A549 (cell line): Measurements from ENCODE around the gene GBA2. TPM values are rescaled to one million over a fixed set of nuclear protein-coding genes. Genes with fewer than 3 reads are reported as not detected.

Experiments
- ATAC-seq, 2 experiments: fragments of 200-7000 bp in 1 of 2; fragments of >200 bp in 1 of 2; cut with Nextera tagmentation in 1 of 2; cut with Tn5 transposase in 1 of 2; 3 replicates each; pipeline versions ENCODE4 v1.8.0 to v1.9.1; 2018 to 2020; ENCODE audit warnings: mild to moderate bottlenecking in 1 of 2, moderate library complexity in 1 of 2
- CTCF ChIA-PET: fragments of 300-600 bp; sonication (Branson Sonifier 250); formaldehyde crosslinking; extraction: SDS; loops from one replicate; lab custom pipeline; 2021; ENCODE audit warnings: antibody characterized with exemption, inconsistent platforms; lab: Yijun Ruan, JAX
- POLR2A ChIA-PET: fragments of 350-600 bp; formaldehyde crosslinking; extraction: SDS; loops from one replicate; lab custom pipeline; 2021; ENCODE audit warnings: antibody characterized with exemption, inconsistent platforms; lab: Yijun Ruan, JAX
- DNase-seq, 2 experiments: peaks; one replicate each; pipeline versions ENCODE4 v3.0.0 to v3.0.0-alpha.2; 2011 to 2016; ENCODE audit warnings: low read depth in 1 of 2, low spot score in 1 of 2
- FAIRE-seq: peaks from 2 replicates; lab custom pipeline; 2011; peaks lifted over from hg19 to GRCh38; lab: Jason Lieb, UNC
- H3K27ac ChIP-seq, 2 experiments: fragments of >200 bp; sonication (Bioruptor Twin); formaldehyde crosslinking; 3 replicates each; pipeline ENCODE4 v1.5.1; 2016 to 2017
- H3K4me1 ChIP-seq: fragments of >200 bp; sonication (Bioruptor Twin); formaldehyde crosslinking; 3 replicates; pipeline ENCODE4 v1.6.1; 2016
- H3K4me2 ChIP-seq: fragments of >200 bp; sonication (Bioruptor Twin); formaldehyde crosslinking; 3 replicates; pipeline ENCODE4 v1.6.1; 2016
- H3K4me3 ChIP-seq: fragments of >200 bp; sonication (Bioruptor Twin); formaldehyde crosslinking; 3 replicates; pipeline ENCODE4 v1.5.1; 2016
- H3K9me3 ChIP-seq: fragments of >200 bp; sonication (Bioruptor Twin); formaldehyde crosslinking; 3 replicates; pipeline ENCODE4 v1.6.1; 2016
- CBX8 ChIP-seq: fragments of 200-600 bp; sonication (generic); IDR thresholded peaks from 2 replicates; pipeline ENCODE4 v1.6.1; 2016
- CHD2 ChIP-seq: fragments of 150-350 bp; IDR thresholded peaks from 2 replicates; pipeline ENCODE4 v1.6.1; 2014; ENCODE audit warnings: low read length; ENCODE audit not compliant: partially characterized antibody
- FOSL2 ChIP-seq, 2 experiments: fragments of 450-650 bp in 1 of 2; fragments of >200 bp in 1 of 2; sonication (Bioruptor Twin) in 1 of 2; formaldehyde crosslinking; IDR thresholded peaks; 2 replicates each; pipeline versions ENCODE4 v1.5.0 to v1.6.1; 2016 to 2020; ENCODE audit warnings: mild to moderate bottlenecking in 1 of 2, moderate library complexity in 1 of 2
- GATA3 ChIP-seq: IDR thresholded peaks from 2 replicates; pipeline ENCODE4 v1.6.1; 2012; ENCODE audit warnings: borderline replicate concordance
- HMGXB4 ChIP-seq: fragments of 250-450 bp; sonication (Bioruptor Pico); IDR thresholded peaks from 2 replicates; pipeline ENCODE4 v1.5.0; 2021; ENCODE audit warnings: mild to moderate bottlenecking, moderate library complexity, borderline replicate concordance
- HOXB5 ChIP-seq: fragments of 250-450 bp; sonication (Bioruptor Pico); IDR thresholded peaks from 2 replicates; pipeline ENCODE4 v1.5.0; 2020; ENCODE audit warnings: mild to moderate bottlenecking, moderate library complexity
- JUN ChIP-seq, 2 experiments: fragments of >200 bp; sonication (Bioruptor Twin); formaldehyde crosslinking; IDR thresholded peaks; 2 replicates in 1 of 2; 3 replicates in 1 of 2; pipeline ENCODE4 v1.6.1; 2016 to 2017
- KDM1A ChIP-seq: fragments of 200-600 bp; sonication (generic); IDR thresholded peaks from 2 replicates; pipeline ENCODE4 v1.6.1; 2016; ENCODE audit warnings: low read depth, mild to moderate bottlenecking
- MAX ChIP-seq: IDR thresholded peaks from 2 replicates; pipeline ENCODE4 v1.6.1; 2012
- NFE2L2 ChIP-seq: fragments of 150-350 bp; conservative IDR thresholded peaks from 2 replicates; pipeline ENCODE4 v1.6.1; 2014; ENCODE audit warnings: low read length
- RAD21 ChIP-seq, 2 experiments: fragments of >200 bp in 1 of 2; sonication (Bioruptor Twin) in 1 of 2; formaldehyde crosslinking in 1 of 2; IDR thresholded peaks in 1 of 2; conservative IDR thresholded peaks in 1 of 2; 2 replicates in 1 of 2; 3 replicates in 1 of 2; pipeline ENCODE4 v1.6.1; 2012 to 2018; ENCODE audit warnings: inconsistent platforms in 1 of 2
- RARB ChIP-seq: fragments of 250-450 bp; sonication (Bioruptor Pico); IDR thresholded peaks from 2 replicates; pipeline ENCODE4 v1.8.0; 2021; ENCODE audit warnings: mild to moderate bottlenecking, moderate library complexity
- RCOR1 ChIP-seq: fragments of 150-350 bp; IDR thresholded peaks from 2 replicates; pipeline ENCODE4 v1.6.1; 2014; ENCODE audit warnings: antibody characterized with exemption, low read length, low read depth
- RNF2 ChIP-seq: fragments of 200-600 bp; sonication (generic); IDR thresholded peaks from 2 replicates; pipeline ENCODE4 v1.6.1; 2016; ENCODE audit warnings: low read depth, mild to moderate bottlenecking, antibody characterized with exemption, moderate library complexity, borderline replicate concordance
- TP53 ChIP-seq: fragments of 250-450 bp; sonication (Bioruptor Pico); IDR thresholded peaks from 2 replicates; pipeline ENCODE4 v1.5.0; 2021; ENCODE audit warnings: mild to moderate bottlenecking, moderate library complexity
- USF2 ChIP-seq: fragments of 450-650 bp; IDR thresholded peaks from 2 replicates; pipeline ENCODE4 v1.6.1; 2014; ENCODE audit warnings: antibody characterized with exemption
- ZC3H11A ChIP-seq: fragments of 450-650 bp; IDR thresholded peaks from 2 replicates; pipeline ENCODE4 v1.6.1; 2014; ENCODE audit warnings: antibody characterized with exemption, mild to moderate bottlenecking
- ZFP36 ChIP-seq: fragments of 450-650 bp; IDR thresholded peaks from 2 replicates; pipeline ENCODE4 v1.6.1; 2014; ENCODE audit warnings: borderline replicate concordance; ENCODE audit not compliant: partially characterized antibody
- ZSCAN20 ChIP-seq: fragments of 250-450 bp; sonication (Bioruptor Pico); IDR thresholded peaks from 2 replicates; pipeline ENCODE4 v1.8.0; 2022; ENCODE audit warnings: mild to moderate bottlenecking, moderate library complexity
- WGBS: methylation state at CpG from one replicate; pipeline ENCODE4 v1.1.6; 2017; ENCODE audit errors: missing lambda C conversion rate; 5-methylcytosine and 5-hydroxymethylcytosine counted together
- polyA plus RNA-seq, 4 experiments: library from polyadenylated mRNA; depleted of rRNA in 3 of 4; stranded (reverse); fragments of >200 nt; fragmentation: RNase III in 1 of 4; extraction: RNeasy Plus Mini Kit Qiagen cat#74134 plus additional on column Dnase treatment in 1 of 4; gene quantifications; 2 replicates in 3 of 4; 3 replicates in 1 of 4; pipeline ENCODE4 v1.2.3, GENCODE V29; 2011 to 2017

Gene GBA2
- polyA plus RNA-seq, 2 of the 4 experiments (the other 2 are of a cell fraction): 38.9 to 40.0 TPM

GRCh38 chr9:35763181-35763580, 14.2 kb upstream of the GBA2 start:
- CTCF ChIA-PET: interaction anchor here (0.7 to 1.3 kb wide), 4 partner anchors 13 to 127 kb away, joined by 3 to 8 read pairs (median 6); no protein-coding TSS in a partner anchor
- Histone ChIP-seq H3K4me3 (no peak overlapping the region), H3K4me2 (no peak overlapping the region), H3K4me1 (peaks cover 12% of the 10 kb centered on the region), H3K27ac (no peak overlapping the region), H3K9me3 (no peaks in the 10 kb centered on the region)
- TF ChIP-seq CBX8 (no peak), NFE2L2 (no peak), HOXB5 (no peak), RCOR1 (no peak), RARB (no peak), JUN (IDR thresholded peaks at IDR 0.05) (no peak), CHD2 (no peak), RNF2 (no peak)
- DNase-seq (no peak), ATAC-seq (no peak), FAIRE-seq (no peak)
- POLR2A ChIA-PET: interaction anchor here (0.6 to 0.7 kb wide), 2 partner anchors 17 to 427 kb away, joined by 3 to 4 read pairs; no protein-coding TSS in a partner anchor
- WGBS: 92% methylated on average over 2 of the region's 2 CpGs

GRCh38 chr9:35760651-35761050, 11.6 kb upstream of the GBA2 start:
- ATAC-seq: no peak
- H3K4me2 ChIP-seq: no peak overlapping the region
- H3K9me3 ChIP-seq: no peaks in the 10 kb centered on the region
- peaks cover 16% of the 10 kb centered on the region for H3K4me1 ChIP-seq
- CTCF ChIA-PET: interaction anchor here (0.8 to 2.0 kb wide), 8 partner anchors 8 to 143 kb away, joined by 3 to 15 read pairs (median 4); no protein-coding TSS in a partner anchor
- WGBS: 87% methylated on average over 2 of the region's 2 CpGs
- TF ChIP-seq USF2 (no peak), ZSCAN20 (CRISPR knock-in tag) (no peak), NFE2L2 (no peak), GATA3 (no peak), FOSL2 (IDR thresholded peaks at IDR 0.05) (no peak), FOSL2 (CRISPR knock-in tag; IDR thresholded peaks at IDR 0.05) (no peak), MAX (no peak)
- TF ChIP-seq, all 56 proteins: peak for 0
- Histone ChIP-seq H3K27ac (no peak overlapping the region), H3K4me3 (no peak overlapping the region)
- POLR2A ChIA-PET: no interaction called here
- FAIRE-seq (no peak), DNase-seq (peak in 1 of 2 experiments; percentile 32)

GRCh38 chr9:35759795-35760194, 10.8 kb upstream of the GBA2 start:
- FAIRE-seq: no peak
- H3K4me2 ChIP-seq: no peak overlapping the region
- POLR2A ChIA-PET: interaction anchor here (1.0 kb wide), 1 partner anchor 99 kb away, joined by 4 read pairs; no protein-coding TSS in a partner anchor
- no peak for ATAC-seq
- peaks cover 16% of the 10 kb centered on the region for H3K4me1 ChIP-seq
- H3K4me3 ChIP-seq: no peak overlapping the region
- H3K27ac ChIP-seq: no peak overlapping the region
- no peak for DNase-seq
- no peaks in the 10 kb centered on the region for H3K9me3 ChIP-seq
- CTCF ChIA-PET: interaction anchor here (0.6 to 1.8 kb wide), 8 partner anchors 10 to 156 kb away, joined by 3 to 5 read pairs (median 4); partner anchors contain the start of gene RGP1
- WGBS: 93% methylated on average over 4 of the region's 4 CpGs
- TF ChIP-seq RAD21 (conservative IDR thresholded peaks at IDR 0.05 in 1 of 2, IDR thresholded peaks at IDR 0.05 in 1 of 2) (0 out of 5 replicates have a peak, but pooled peaks of 1 of the 2 experiments have one; percentile 3), HMGXB4 (no peak), ZFP36 (no peak), TP53 (no peak), MAX (no peak), ZC3H11A (no peak), KDM1A (no peak)
- TF ChIP-seq, all 56 proteins: peak for 1
